HG03457 (cell line): Measurements from ENCODE around the gene SIGLECL1.

ENCODE experiments used
- ATAC-seq: cut with Tn5 transposase; IDR thresholded peaks from one replicate; pipeline ENCODE4 v1.9.1; 2021; ENCODE audit warnings: moderate number of reproducible peaks; ENCODE audit not compliant: unreplicated experiment

The SIGLECL1 gene

DNA sequence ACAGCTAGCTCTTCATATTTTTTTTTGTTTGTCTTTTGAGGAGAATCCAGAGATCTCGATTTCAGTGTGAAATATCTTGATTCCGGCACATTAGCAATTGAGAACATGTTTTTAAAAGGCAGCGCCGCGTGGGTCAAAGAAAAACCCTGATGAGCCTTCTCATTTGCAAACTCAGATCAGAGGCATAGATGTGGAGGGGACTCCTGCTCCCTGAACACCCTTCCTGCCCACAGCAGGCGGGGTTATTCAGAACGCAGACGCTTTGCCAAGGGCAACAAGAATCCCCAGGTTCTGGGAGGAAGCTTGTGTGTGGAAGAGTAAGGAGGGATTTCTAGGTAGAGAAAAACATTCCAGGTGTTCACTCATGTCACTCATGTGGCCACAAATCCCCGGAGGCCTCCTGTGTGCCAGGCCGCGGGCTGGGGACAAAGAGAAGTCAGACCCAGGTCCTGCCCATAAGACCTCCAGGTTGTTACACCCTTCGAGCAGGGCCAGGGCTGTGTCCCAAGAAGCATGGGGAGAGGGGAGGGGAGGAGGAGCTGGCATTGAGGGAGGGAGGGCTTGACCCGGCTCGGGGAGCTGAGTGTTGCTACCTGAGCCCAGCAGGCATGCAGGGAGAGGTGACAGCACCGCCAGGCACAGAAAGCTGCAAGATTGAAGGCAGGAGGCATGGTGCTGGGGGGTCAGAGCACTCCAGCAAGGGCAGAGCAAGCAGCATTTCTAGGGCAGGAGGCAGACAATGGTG, 44.7 kb downstream of the SIGLECL1 start:
- ATAC-seq = no peak

GRCh38 chr19:51296336-51297093, 45.6 kb downstream of the SIGLECL1 start:
- no peak for ATAC-seq

DNA sequence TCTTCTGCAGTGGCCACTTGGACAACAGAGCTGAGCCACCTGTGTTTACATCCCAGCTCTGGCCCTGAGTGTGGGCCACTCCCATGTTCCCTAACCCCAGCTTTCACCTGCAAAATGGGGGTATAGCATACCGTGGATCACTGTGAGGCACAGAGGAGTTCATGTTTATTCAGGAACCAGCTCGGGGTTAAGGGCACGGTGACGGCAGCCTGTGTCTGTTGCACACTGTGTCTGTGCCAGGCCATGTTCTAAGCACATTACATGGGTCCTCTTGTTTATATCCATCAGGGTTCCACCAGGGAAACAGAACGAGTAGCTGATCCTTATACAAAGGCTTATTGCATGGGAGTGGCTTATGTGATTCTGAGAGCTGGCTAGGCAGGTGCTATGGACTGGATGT, 46.5 kb downstream of the SIGLECL1 start:
- no peak for ATAC-seq

- ATAC-seq = no peak
Observed at GRCh38 chr19:51301266-51301665, 50.4 kb downstream of the SIGLECL1 start.

DNA sequence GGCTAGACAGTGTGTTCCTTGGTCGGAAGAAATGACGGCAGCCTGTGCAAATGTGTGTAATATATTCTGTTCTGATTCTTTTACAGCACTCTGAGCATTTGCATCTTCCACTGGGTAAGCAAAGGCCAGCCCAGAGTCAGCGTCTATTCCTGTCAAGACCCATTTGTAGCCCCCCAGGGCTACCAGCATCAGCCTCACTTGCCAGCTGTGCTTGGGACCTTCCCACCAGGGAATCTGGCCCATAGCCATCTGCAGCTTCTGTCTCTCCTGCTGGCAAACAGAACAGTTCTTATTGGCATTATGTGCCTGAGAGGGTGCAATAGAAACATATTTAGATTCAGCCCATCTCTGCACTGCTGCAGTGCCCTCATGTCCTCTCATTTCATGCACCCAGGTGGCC, 54.6 kb downstream of the SIGLECL1 start:
- ATAC-seq = no peak

DNA sequence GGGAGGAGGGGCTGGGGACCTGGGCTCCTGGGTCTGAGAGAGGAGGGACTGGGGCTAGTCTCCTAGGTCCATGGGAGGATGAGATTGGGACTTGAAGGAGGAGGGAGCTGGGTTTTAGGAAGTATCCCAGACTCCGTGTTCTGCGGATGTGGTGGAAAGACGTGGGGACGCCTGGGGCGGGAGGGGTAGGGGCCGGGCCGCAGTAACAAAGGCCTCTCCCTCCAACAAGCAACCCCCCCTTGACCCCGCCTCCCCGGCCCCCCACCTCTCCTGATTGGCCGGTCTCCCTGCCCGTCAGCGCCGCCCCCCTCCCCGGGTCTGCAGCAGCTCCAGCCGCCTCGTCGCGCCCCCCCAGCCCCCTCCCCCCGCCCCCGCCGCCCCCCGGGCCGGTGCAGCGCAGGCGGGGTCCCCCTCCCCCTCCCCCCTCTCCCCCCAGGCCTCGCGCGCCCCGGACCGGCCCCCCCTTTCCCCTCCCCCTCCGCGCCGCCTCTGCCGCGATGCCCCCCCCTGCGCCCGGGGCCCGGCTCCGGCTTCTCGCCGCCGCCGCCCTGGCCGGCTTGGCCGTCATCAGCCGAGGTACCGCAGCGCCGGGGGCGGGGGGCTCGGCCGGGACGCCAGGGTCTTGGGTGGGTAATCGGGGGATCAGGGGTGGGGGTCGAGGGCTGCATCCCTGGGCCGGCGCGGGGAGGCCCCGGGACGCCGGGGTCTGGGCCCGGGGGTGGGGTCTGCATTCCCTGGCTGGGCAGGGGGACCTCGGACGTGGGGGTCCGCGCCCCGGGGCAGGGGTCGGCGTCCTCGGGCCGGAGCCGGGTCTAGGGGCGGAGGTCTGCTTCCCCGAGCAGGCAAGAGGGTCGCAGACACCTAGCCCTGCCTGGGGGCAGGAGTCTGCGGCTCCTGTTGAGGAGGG, 60.7 kb downstream of the SIGLECL1 start, which contains the start of gene IGLON5:
Gene IGLON5 (plus strand): TSS at position 294 of the 907 bp plus-strand sequence. CDS start 204 bp downstream, at position 498.
- ATAC-seq = no peak

DNA sequence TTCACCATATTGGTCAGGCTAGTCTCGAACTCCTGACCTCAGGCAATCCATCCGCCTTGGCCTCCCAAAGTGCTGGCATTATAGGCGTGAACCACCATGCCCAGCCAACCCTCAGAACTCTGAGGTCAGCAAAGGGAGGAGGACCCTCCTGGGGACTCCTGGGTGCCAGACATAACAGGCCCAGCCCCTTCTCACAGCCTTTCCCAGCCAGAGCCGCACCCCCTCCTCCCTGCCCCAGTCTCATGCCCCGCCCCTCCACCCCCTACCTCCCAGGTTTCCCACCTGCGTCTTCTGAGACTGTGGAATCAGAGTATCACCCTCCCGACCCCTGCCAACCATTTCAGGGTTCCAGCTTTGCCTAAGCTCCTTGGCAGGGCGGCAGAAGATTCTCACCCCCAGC, 65.8 kb downstream of the SIGLECL1 start:
- ATAC-seq = no peak

- ATAC-seq = no peak
Observed at GRCh38 chr19:51317376-51317775, 66.5 kb downstream of the SIGLECL1 start.

GRCh38 chr19:51317968-51318367, 67.1 kb downstream of the SIGLECL1 start:
- ATAC-seq = no peak
